Spleen (tissue), 11 donors: ENCODE measurements around the gene ABRAXAS1. TPM values are rescaled to one million over a fixed set of nuclear protein-coding genes. Genes with fewer than 3 reads are reported as not detected.
A peak's percentile ranks its signal among the peaks of the same experiment; 100 is the strongest.

Source experiments
- DNase-seq: peaks from one replicate; pipeline ENCODE4 v3.0.0-alpha.2; 2020
- H3K27ac ChIP-seq, 8 donors: fragments of 200-600 bp; sonication (generic) in 7 of 8; 1 replicate in 4 of 8; 2 replicates in 4 of 8; pipeline versions ENCODE4 v1.5.0 to v1.8.0; 2016 to 2021; ENCODE audit warnings: inconsistent platforms in 4 of 8, mild to moderate bottlenecking in 4 of 8, moderate library complexity in 1 of 8
- H3K27me3 ChIP-seq, 7 donors: fragments of 200-600 bp; sonication (generic) in 6 of 7; replicated peaks in 1 of 7; 1 replicate in 4 of 7; 2 replicates in 3 of 7; pipeline versions ENCODE4 v1.5.0 to v1.8.0; 2016 to 2021; ENCODE audit warnings: inconsistent platforms in 3 of 7, mild to moderate bottlenecking in 1 of 7
- H3K36me3 ChIP-seq, 6 donors: fragments of 200-600 bp; sonication (generic) in 5 of 6; 1 replicate in 4 of 6; 2 replicates in 2 of 6; pipeline versions ENCODE4 v1.5.0 to v1.8.0; 2016 to 2021; ENCODE audit warnings: inconsistent platforms in 2 of 6
- H3K4me1 ChIP-seq, 6 donors: fragments of 200-600 bp; sonication (generic) in 5 of 6; 1 replicate in 3 of 6; 2 replicates in 3 of 6; pipeline versions ENCODE4 v1.5.0 to v1.8.0; 2016 to 2021; ENCODE audit warnings: inconsistent platforms in 3 of 6
- H3K4me3 ChIP-seq, 8 donors: fragments of 200-600 bp; sonication (generic) in 7 of 8; 1 replicate in 4 of 8; 2 replicates in 4 of 8; pipeline versions ENCODE4 v1.5.0 to v1.8.0; 2016 to 2021; ENCODE audit warnings: inconsistent platforms in 4 of 8, mild to moderate bottlenecking in 4 of 8, moderate library complexity in 2 of 8
- H3K9me3 ChIP-seq, 8 donors: fragments of 200-600 bp; sonication (generic) in 7 of 8; 1 replicate in 4 of 8; 2 replicates in 4 of 8; pipeline versions ENCODE4 v1.5.0 to v1.8.0; 2016 to 2021; ENCODE audit warnings: inconsistent platforms in 4 of 8
- CTCF ChIP-seq, 11 experiments: fragments of 200-600 bp in 7 of 11; fragments of 450-650 bp in 4 of 11; sonication (generic) in 4 of 11; IDR thresholded peaks in 8 of 11; conservative IDR thresholded peaks in 3 of 11; 1 replicate in 7 of 11; 2 replicates in 4 of 11; pipeline versions ENCODE4 v1.4.0 to v1.8.0; 2016 to 2021; ENCODE audit warnings: antibody characterized with exemption in 11 of 11, inconsistent platforms in 4 of 11, mild to moderate bottlenecking in 1 of 11
- POLR2A ChIP-seq, 3 donors: fragments of 450-650 bp; IDR thresholded peaks; one replicate each; pipeline ENCODE4 v1.5.1; 2017; ENCODE audit warnings: antibody characterized with exemption in 3 of 3, mild to moderate bottlenecking in 1 of 3
- POLR2AphosphoS5 ChIP-seq, 3 donors: sonication (generic); formaldehyde crosslinking; IDR thresholded peaks; one replicate each; pipeline ENCODE4 v1.5.1; 2017; ENCODE audit warnings: antibody characterized with exemption in 3 of 3
- WGBS, 5 donors: extraction: QIAGEN DNeasy Blood & Tissue Kit in 3 of 5; methylation state at CpG; one replicate each; pipeline versions ENCODE4 v1.1.5 to v1.1.7; 2013 to 2018; 5-methylcytosine and 5-hydroxymethylcytosine counted together
- intact Hi-C: fragments of 100-400 bp; cut with DNase I; formaldehyde crosslinking; loops from one replicate; pipeline ENCODE4 v1.15.0; 2023; ENCODE audit warnings: low total_unique reads
- polyA plus RNA-seq, 3 donors: library from polyadenylated mRNA; stranded (reverse); fragments of 200-250 nt; gene quantifications; one replicate each; pipeline ENCODE4 v1.2.1, GENCODE V29; 2013
- total RNA-seq, 7 donors: library from RNA; depleted of rRNA in 3 of 7; stranded (reverse); fragments of >200 nt in 3 of 7; fragmentation: NEBNext Ultra II Directional in 4 of 7; extraction: Animal tissue kit (Norgen Biotek cat#: 25700) in 4 of 7; gene quantifications; one replicate each; pipeline versions ENCODE4 v1.1.0 to v1.2.1, GENCODE V29; 2016 to 2021
- donor health status: healthy with polysubstance abuse.
- donor health status: DM: no; HTN: no; CAD: no; lungs with moderate emphysema.
- donor health status: DM: no; HTN: no; CAD: no.
- donor health status: Bipolar disorder and iron deficiency.
- donor health status: healthy.
- donor health status: DM: no; HTN: no; CAD: no.
- donor health status: DM: yes; HTN: yes; CAD: no.

ABRAXAS1 gene
- total and polyA plus RNA-seq, 10 donors, result 5.7 to 18.2 (median 11.0) TPM

GRCh38 chr4:83473423-83473822 is 11.5 kb downstream of the ABRAXAS1 start:
- H3K4me1 ChIP-seq, result no peaks in the 10 kb centered on the region
- H3K9me3 ChIP-seq, result no peaks in the 10 kb centered on the region
- 75 to 94% (median 86%) methylated on average over 4 of the region's 4 CpGs for WGBS, 5 donors
- peaks cover 0 to 65% (median 17%) of the 10 kb centered on the region in 6 donors for H3K36me3 ChIP-seq
- TF ChIP-seq POLR2A (IDR thresholded peaks at IDR 0.05) (no peak), POLR2AphosphoS5 (IDR thresholded peaks at IDR 0.05) (no peak), CTCF (IDR thresholded peaks at IDR 0.05 in 8 of 11, conservative IDR thresholded peaks at IDR 0.05 in 3 of 11) (no peak)
- H3K27ac ChIP-seq, result no peak overlapping the region
- intact Hi-C loops, result no loop called here
- no peaks in the 10 kb centered on the region for H3K27me3 ChIP-seq
- no peak for DNase-seq
- no peak overlapping the region for H3K4me3 ChIP-seq

GRCh38 chr4:83456184-83456501 is 28.8 kb downstream of the ABRAXAS1 start:
- Histone ChIP-seq H3K4me3 (peak overlapping the region; percentile 62 to 88 (median 72)), H3K27ac (peak overlapping the region; percentile 94 to 99 (median 98)), H3K9me3 (no peaks in the 10 kb centered on the region), H3K36me3 (peaks cover 0 to 69% (median 48%) of the 10 kb centered on the region in 6 donors), H3K4me1 (peaks cover 26 to 68% (median 40%) of the 10 kb centered on the region in 6 donors), H3K27me3 (no peaks in the 10 kb centered on the region)
- TF ChIP-seq CTCF (IDR thresholded peaks at IDR 0.05 in 8 of 11, conservative IDR thresholded peaks at IDR 0.05 in 3 of 11), result no peak
- no peak for TF ChIP-seq POLR2AphosphoS5 (IDR thresholded peaks at IDR 0.05)
- TF ChIP-seq POLR2A (IDR thresholded peaks at IDR 0.05), result no peak
- WGBS, 5 donors, result 0 to 1% (median 0%) methylated on average over 7 of the region's 7 CpGs
- intact Hi-C loops, result no loop called here
- DNase-seq, result no peak

GRCh38 chr4:83455281-83456183 is 29.4 kb downstream of the ABRAXAS1 start, which contains the start of the genes HELQ and MRPS18C:
HELQ (minus strand) TSS chr4:83455823; CDS start chr4:83455693, 130 bp downstream.
MRPS18C (plus strand) TSS chr4:83456058; CDS start chr4:83456078, 20 bp downstream.
- 0 to 1% (median 0%) methylated on average over 51 to 58 of the region's 58 CpGs for WGBS, 5 donors
- intact Hi-C loops, result no loop called here
- H3K4me3 ChIP-seq, result peak within 1 kb of the TSS; percentile 62 to 88 (median 72)
- peaks cover 0 to 69% (median 42%) of the 10 kb centered on the region in 6 donors for H3K36me3 ChIP-seq
- H3K27me3 ChIP-seq, result no peaks in the 10 kb centered on the region
- DNase-seq, result peak; percentile 96
- peak within 1 kb of the TSS; percentile 94 to 99 (median 98) for H3K27ac ChIP-seq
- H3K9me3 ChIP-seq, result no peaks in the 10 kb centered on the region
- H3K4me1 ChIP-seq, result peaks cover 26 to 68% (median 40%) of the 10 kb centered on the region in 6 donors
- peak in 9 of 11 experiments; percentile 12 to 54 (median 20) for TF ChIP-seq CTCF (IDR thresholded peaks at IDR 0.05 in 8 of 11, conservative IDR thresholded peaks at IDR 0.05 in 3 of 11)
- peak; percentile 18 to 68 (median 32) for TF ChIP-seq POLR2A (IDR thresholded peaks at IDR 0.05)
- TF ChIP-seq POLR2AphosphoS5 (IDR thresholded peaks at IDR 0.05), result peak; percentile 89 to 97 (median 95)

GRCh38 chr4:83454686-83455085 is 30.2 kb downstream of the ABRAXAS1 start:
- no peak for TF ChIP-seq POLR2AphosphoS5 (IDR thresholded peaks at IDR 0.05)
- no peak for TF ChIP-seq CTCF (IDR thresholded peaks at IDR 0.05 in 8 of 11, conservative IDR thresholded peaks at IDR 0.05 in 3 of 11)
- no peak for TF ChIP-seq POLR2A (IDR thresholded peaks at IDR 0.05)
- 21 to 27% (median 24%) methylated on average over 6 of the region's 6 CpGs for WGBS, 5 donors
- H3K4me1 ChIP-seq, result peaks cover 26 to 68% (median 40%) of the 10 kb centered on the region in 6 donors
- no peaks in the 10 kb centered on the region for H3K27me3 ChIP-seq
- H3K36me3 ChIP-seq, result peaks cover 0 to 62% (median 34%) of the 10 kb centered on the region in 6 donors
- no peaks in the 10 kb centered on the region for H3K9me3 ChIP-seq
- no peak for DNase-seq
- H3K4me3 ChIP-seq, result peak overlapping the region; percentile 62 to 88 (median 72)
- intact Hi-C loops, result no loop called here
- H3K27ac ChIP-seq, result peak overlapping the region; percentile 94 to 99 (median 98)
